ENCODE measurements around the gene BUD13. TPM values are rescaled to one million over a fixed set of nuclear protein-coding genes. Genes with fewer than 3 reads are reported as not detected.

The BUD13 gene
- total RNA-seq, 1 donor from 2014 or later = 15.4 TPM

- DNase-seq = no peak
Observed at GRCh38 chr11:116750070-116750718, 22.6 kb downstream of the BUD13 start.

- no peak for DNase-seq
Observed at GRCh38 chr11:116742104-116742503, 30.7 kb downstream of the BUD13 start.

- no peak for DNase-seq
Observed at GRCh38 chr11:116740741-116741140, 32.0 kb downstream of the BUD13 start.

- no peak for DNase-seq
Observed at GRCh38 chr11:116738975-116739374, 33.8 kb downstream of the BUD13 start.

- DNase-seq = no peak
Observed at GRCh38 chr11:116736763-116737162, 36.0 kb downstream of the BUD13 start.

- no peak for DNase-seq
Observed at GRCh38 chr11:116733969-116734508, 38.7 kb downstream of the BUD13 start.

- no peak for DNase-seq
Observed at GRCh38 chr11:116733043-116733755, 39.6 kb downstream of the BUD13 start.

- DNase-seq = peak; percentile 29
Observed at GRCh38 chr11:116732271-116733042, 40.3 kb downstream of the BUD13 start.

GRCh38 chr11:116731821-116732220 lies 41.0 kb downstream of the BUD13 start:
- DNase-seq = no peak

GRCh38 chr11:116731097-116731761 lies 41.6 kb downstream of the BUD13 start:
- DNase-seq = peak; percentile 78

GRCh38 chr11:116730601-116731000 lies 42.2 kb downstream of the BUD13 start:
- no peak for DNase-seq

GRCh38 chr11:116730241-116730561 lies 42.6 kb downstream of the BUD13 start:
- DNase-seq = no peak

- no peak for DNase-seq
Observed at GRCh38 chr11:116729501-116730240, 43.1 kb downstream of the BUD13 start.

- DNase-seq = no peak
Observed at GRCh38 chr11:116727990-116728389, 44.8 kb downstream of the BUD13 start.

GRCh38 chr11:116725434-116726221 lies 47.2 kb downstream of the BUD13 start:
- no peak for DNase-seq

- no peak for DNase-seq
Observed at GRCh38 chr11:116724813-116725212, 48.0 kb downstream of the BUD13 start.

GRCh38 chr11:116723511-116723910 lies 49.3 kb downstream of the BUD13 start:
- no peak for DNase-seq

- peak; percentile 26 for DNase-seq
Observed at GRCh38 chr11:116721988-116722387, 50.8 kb downstream of the BUD13 start.

GRCh38 chr11:116720895-116721294 lies 51.9 kb downstream of the BUD13 start:
- no peak for DNase-seq

GRCh38 chr11:116718955-116719501 lies 53.8 kb downstream of the BUD13 start:
- no peak for DNase-seq

GRCh38 chr11:116716621-116717020 lies 56.2 kb downstream of the BUD13 start:
- no peak for DNase-seq

All from occipital lobe (tissue), 2 donors.